ENCODE measurements around the gene STRADA. TPM values are rescaled to one million over a fixed set of nuclear protein-coding genes. Genes with fewer than 3 reads are reported as not detected.
A peak's percentile ranks its signal among the peaks of the same experiment; 100 is the strongest.

The STRADA gene
- total RNA-seq, 2 experiments from 2014 or later, result 46.0 to 49.9 TPM

DNA sequence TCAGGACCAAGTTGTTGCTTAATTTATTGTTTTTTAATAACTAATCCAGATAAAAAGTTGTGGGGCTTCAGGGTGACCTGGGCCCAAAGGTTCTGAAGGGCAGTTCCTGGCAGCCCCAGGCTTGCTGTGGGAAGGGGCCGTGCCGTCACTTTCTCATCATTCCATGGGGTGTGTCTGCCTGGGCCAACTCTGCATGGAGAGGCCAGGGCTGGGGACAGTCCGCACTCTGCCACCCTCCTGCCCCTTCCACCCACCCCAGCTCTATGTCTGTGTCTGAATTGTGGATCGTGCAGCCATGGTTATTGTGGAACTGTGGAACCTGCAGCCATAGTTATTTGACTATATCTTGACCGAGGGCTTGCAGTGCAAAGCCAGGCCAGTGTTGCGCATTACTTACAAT lies 45.7 kb downstream of the STRADA start:
- CTCF ChIA-PET, result interaction anchor here (1.1 to 6.9 kb wide), 3 partner anchors 13 to 138 kb away, joined by 3 to 85 read pairs (median 6); no protein-coding TSS in a partner anchor
- Mint-ChIP-seq H3K27ac (peak overlapping the region; percentile 98), H3K9me3 (ENCODE audit: insufficient read depth) (no peaks in the 10 kb centered on the region), H3K4me3 (peak overlapping the region; percentile 96), H3K36me3 (ENCODE audit: low read depth) (peaks cover 62% of the 10 kb centered on the region), H3K4me1 (ENCODE audit: low read depth) (peaks cover 44% of the 10 kb centered on the region), H3K27me3 (ENCODE audit: low read depth) (no peaks in the 10 kb centered on the region)
- DNase-seq, result no peak
- ATAC-seq, result no peak
- POLR2A ChIA-PET, result interaction anchor here (0.5 to 7.7 kb wide), 10 partner anchors 7 to 144 kb away, joined by 3 to 150 read pairs (median 8); partner anchors contain the start of genes CCDC47, DDX42 and STRADA

DNA sequence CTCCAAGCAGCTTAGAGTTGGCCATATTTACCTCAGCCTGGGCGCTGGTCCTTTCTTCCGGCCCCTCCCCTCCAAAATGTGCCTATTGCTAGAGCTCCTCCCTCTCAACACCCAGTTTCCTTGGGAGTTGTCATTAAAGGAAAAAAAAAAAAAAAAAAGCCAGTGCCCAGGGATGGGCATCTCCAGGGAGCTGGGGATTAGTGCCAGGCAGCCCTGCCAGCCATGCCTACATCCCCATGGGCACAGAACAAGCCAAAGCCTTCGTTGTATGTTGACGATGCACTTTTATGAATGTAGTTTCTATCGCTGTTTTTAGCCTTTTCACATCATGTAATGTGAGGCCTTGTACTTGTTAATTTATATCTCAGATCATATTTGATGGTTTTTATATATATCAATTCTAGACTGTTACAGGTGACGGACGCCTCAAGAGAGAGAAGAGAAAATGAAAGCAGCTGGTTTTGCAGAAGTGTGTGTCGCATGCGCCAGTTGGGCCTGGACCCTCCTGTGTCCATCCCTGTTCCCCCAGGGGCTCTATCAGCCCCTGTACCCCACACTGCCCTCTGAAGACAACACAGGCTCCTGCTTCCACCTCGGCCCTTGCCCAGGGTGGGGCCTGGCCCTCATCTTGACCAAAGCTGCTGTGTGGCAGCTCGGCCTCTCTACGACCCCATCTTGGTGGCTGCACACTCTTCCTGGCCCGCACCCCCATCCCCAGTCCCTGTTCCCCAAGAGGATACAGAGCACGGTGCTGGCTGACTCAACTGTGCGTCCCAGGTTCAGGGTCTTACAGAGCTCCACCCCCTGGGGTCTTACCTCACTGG lies 46.4 kb downstream of the STRADA start:
- DNase-seq (no peak), ATAC-seq (no peak)
- Mint-ChIP-seq H3K4me3 (peak overlapping the region; percentile 31), H3K27me3 (ENCODE audit: low read depth) (no peaks in the 10 kb centered on the region), H3K27ac (peak overlapping the region; percentile 77), H3K36me3 (ENCODE audit: low read depth) (peaks cover 62% of the 10 kb centered on the region), H3K9me3 (ENCODE audit: insufficient read depth) (no peaks in the 10 kb centered on the region), H3K4me1 (ENCODE audit: low read depth) (peaks cover 44% of the 10 kb centered on the region)
- POLR2A ChIA-PET, result interaction anchor here (0.6 to 7.7 kb wide), 13 partner anchors 8 to 148 kb away, joined by 3 to 150 read pairs (median 5); partner anchors contain the start of genes CCDC47, DDX42, MAP3K3 and STRADA
- CTCF ChIA-PET, result interaction anchor here (1.1 to 6.9 kb wide), 3 partner anchors 10 to 83 kb away, joined by 3 to 85 read pairs (median 3); no protein-coding TSS in a partner anchor

DNA sequence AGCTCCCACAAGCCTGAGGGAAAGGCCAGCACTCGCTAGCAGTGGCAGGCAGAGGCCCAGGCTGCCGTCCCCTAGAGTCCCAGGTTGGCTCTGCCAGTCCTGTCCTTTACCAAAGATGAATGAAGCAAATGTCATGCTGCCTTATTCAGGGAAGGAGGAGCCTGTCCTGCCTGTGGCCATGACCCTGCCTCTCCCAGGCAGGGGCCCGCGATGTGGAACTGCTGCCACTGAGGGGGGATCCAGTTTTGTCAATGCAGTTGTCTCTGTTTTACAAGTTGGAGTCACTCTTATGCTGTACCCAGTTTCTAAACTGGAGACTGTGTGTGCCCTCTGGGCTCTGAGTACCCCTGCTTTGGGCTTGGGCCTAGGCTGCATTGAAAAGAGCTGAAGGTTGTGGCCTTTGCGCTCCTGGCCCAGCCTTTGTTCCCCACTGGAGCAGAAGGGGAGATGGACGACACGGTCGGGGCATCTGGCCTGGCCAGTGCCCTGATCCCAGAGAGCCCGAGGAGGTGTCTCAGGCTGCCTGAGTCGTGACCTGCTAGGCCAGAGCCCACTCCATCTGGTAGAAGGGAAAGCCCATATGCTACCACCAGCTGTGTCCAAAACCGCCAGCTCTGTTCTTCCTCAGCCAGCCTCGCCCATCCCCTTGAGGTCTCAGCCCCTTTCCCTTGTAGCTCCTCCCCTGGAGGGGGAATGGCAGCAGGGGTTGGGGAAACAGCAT lies 47.2 kb downstream of the STRADA start:
- peaks cover 44% of the 10 kb centered on the region for H3K4me1 Mint-ChIP-seq (ENCODE audit: low read depth)
- H3K36me3 Mint-ChIP-seq (ENCODE audit: low read depth), result peaks cover 62% of the 10 kb centered on the region

DNA sequence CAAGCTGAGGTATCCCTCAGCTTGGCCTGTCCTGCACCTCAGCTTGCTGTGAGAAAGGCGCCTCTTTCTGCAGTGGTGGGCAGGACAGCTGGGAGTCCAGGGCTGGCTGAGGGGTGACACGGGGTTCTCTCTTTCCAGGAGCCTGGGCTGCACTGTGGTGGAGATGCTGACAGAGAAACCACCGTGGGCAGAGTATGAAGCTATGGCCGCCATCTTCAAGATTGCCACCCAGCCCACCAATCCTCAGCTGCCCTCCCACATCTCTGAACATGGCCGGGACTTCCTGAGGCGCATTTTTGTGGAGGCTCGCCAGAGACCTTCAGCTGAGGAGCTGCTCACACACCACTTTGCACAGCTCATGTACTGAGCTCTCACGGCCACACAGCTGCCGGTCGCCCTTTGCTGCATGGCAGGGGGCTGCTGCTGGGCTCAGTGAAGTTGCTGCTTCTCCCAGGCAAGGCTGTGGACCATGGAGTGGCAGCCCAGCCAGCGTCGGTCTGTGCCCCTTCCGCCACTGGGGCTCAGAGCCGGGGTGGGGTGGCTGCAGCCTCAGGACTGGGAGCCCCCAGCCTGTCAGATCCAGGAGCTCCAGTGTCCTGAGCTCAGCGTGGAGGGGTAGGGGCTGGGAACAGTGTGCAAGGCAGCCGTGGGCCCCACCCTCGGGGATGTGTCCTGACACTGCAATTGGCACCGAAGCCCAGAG lies 48.0 kb downstream of the STRADA start:
- no peaks in the 10 kb centered on the region for H3K27me3 Mint-ChIP-seq (ENCODE audit: low read depth)
- DNase-seq, result no peak
- H3K4me1 Mint-ChIP-seq (ENCODE audit: low read depth), result peaks cover 44% of the 10 kb centered on the region
- CTCF ChIA-PET, result interaction anchor here (0.5 to 6.9 kb wide), 4 partner anchors 9 to 155 kb away, joined by 3 to 85 read pairs (median 3); no protein-coding TSS in a partner anchor
- H3K9me3 Mint-ChIP-seq (ENCODE audit: insufficient read depth), result no peaks in the 10 kb centered on the region
- ATAC-seq, result no peak
- H3K27ac Mint-ChIP-seq, result peak overlapping the region; percentile 70
- no peak overlapping the region for H3K4me3 Mint-ChIP-seq
- peaks cover 59% of the 10 kb centered on the region for H3K36me3 Mint-ChIP-seq (ENCODE audit: low read depth)
- POLR2A ChIA-PET, result interaction anchor here (1.0 to 7.7 kb wide), 12 partner anchors 9 to 145 kb away, joined by 3 to 150 read pairs (median 4); partner anchors contain the start of genes DDX42, MAP3K3 and STRADA

More for the DNA sequence above, 47.2 kb downstream of the STRADA start:
- Mint-ChIP-seq H3K27me3 (ENCODE audit: low read depth) (no peaks in the 10 kb centered on the region), H3K27ac (peak overlapping the region; percentile 77), H3K9me3 (ENCODE audit: insufficient read depth) (no peaks in the 10 kb centered on the region), H3K4me3 (no peak overlapping the region)
- no peak for DNase-seq
- POLR2A ChIA-PET, result interaction anchor here (0.6 to 7.7 kb wide), 14 partner anchors 9 to 149 kb away, joined by 3 to 150 read pairs (median 4); partner anchors contain the start of genes DDX42, MAP3K3 and STRADA
- CTCF ChIA-PET, result interaction anchor here (1.3 to 6.9 kb wide), 2 partner anchors 10 to 14 kb away, joined by 3 to 85 read pairs; no protein-coding TSS in a partner anchor
- no peak for ATAC-seq

DNA sequence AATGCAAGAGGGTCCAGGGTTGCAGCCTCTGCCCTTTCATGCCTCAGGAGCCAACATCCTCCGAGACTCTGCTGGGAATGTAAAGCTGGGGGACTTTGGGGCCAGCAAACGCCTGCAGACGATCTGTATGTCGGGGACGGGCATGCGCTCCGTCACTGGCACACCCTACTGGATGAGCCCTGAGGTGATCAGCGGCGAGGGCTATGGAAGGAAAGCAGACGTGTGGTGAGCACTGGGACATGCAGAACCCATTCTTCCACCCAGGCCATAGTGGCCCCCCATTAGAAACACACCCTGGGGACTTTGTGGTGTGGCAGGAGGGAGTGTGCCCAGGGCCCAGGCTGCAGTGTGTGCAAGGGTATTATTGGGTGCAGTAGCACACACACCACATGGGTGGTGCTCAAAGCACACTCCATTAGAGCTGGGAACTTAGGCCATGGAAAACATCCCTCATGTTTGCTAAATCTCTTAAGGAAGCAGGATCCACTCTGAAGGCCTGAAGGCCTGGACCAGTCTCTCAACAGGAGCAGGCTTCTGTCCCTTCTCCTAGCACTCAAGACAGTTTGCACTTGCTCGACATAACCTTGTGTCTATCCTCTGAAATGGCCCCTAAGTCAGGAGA lies 49.3 kb downstream of the STRADA start:
- Mint-ChIP-seq H3K27me3 (ENCODE audit: low read depth) (no peaks in the 10 kb centered on the region), H3K9me3 (ENCODE audit: insufficient read depth) (no peaks in the 10 kb centered on the region), H3K4me3 (no peak overlapping the region), H3K36me3 (ENCODE audit: low read depth) (peaks cover 46% of the 10 kb centered on the region), H3K4me1 (ENCODE audit: low read depth) (peaks cover 40% of the 10 kb centered on the region), H3K27ac (peak overlapping the region; percentile 15)
- DNase-seq (no peak), ATAC-seq (no peak)
- ChIA-PET POLR2A (interaction anchor here (1.1 to 7.7 kb wide), 3 partner anchors 18 to 146 kb away, joined by 3 to 150 read pairs (median 3); no protein-coding TSS in a partner anchor), CTCF (interaction anchor here (1.0 to 6.9 kb wide), 2 partner anchors 16 to 138 kb away, joined by 4 to 85 read pairs; no protein-coding TSS in a partner anchor)

DNA sequence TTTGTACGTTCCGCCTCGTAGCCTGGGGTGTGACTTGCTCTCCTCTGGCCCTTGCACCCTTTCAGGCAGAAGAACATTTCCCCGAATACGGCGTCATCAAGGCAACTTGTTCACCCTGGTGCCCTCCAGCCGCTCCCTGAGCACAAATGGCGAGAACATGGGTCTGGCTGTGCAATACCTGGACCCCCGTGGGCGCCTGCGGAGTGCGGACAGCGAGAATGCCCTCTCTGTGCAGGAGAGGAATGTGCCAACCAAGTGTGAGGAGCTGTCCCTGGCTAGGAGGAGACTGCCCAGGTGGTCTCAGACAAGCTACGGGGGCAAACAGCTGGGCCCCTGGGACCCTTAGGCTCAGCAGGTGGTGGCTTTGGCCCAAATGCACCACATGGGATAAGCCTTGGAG lies 52.1 kb downstream of the STRADA start:
- ATAC-seq, result no peak
- Mint-ChIP-seq H3K36me3 (ENCODE audit: low read depth) (peaks cover 24% of the 10 kb centered on the region), H3K27me3 (ENCODE audit: low read depth) (no peaks in the 10 kb centered on the region), H3K9me3 (ENCODE audit: insufficient read depth) (no peaks in the 10 kb centered on the region), H3K27ac (no peak overlapping the region), H3K4me3 (no peak overlapping the region), H3K4me1 (ENCODE audit: low read depth) (peaks cover 13% of the 10 kb centered on the region)
- ChIA-PET CTCF (interaction anchor here (1.2 kb wide), 1 partner anchor 264 kb away, joined by 3 read pairs; no protein-coding TSS in a partner anchor), POLR2A (interaction anchor here (0.7 to 1.4 kb wide), 2 partner anchors 21 to 27 kb away, joined by 3 to 4 read pairs; no protein-coding TSS in a partner anchor)
- no peak for DNase-seq

DNA sequence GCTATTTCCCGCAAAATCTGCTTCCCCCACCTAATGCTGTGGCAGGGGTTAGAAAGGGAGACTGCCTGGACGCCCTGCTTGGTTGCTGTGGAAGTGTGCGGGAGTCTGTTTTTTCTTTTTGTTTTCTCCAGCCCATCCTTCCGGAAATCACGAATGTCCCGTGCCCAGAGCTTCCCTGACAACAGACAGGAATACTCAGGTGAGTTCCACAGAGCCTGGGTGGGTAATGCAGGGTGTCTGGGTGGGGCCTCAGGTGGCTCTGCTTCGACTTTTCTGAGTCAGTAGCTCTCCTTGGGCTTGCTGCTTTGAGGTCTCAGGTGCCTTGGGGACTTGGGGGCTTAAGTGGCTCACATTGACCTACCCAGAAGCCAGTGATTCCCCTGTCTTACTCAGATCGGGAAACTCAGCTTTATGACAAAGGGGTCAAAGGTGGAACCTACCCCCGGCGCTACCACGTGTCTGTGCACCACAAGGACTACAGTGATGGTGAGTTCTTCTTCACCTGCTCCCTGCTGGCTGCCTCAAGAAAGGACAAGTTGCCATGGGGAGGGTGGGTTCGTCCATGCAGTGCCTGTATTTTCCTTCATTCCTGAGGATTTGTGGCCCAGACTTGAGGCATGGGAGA lies 53.1 kb downstream of the STRADA start:
- POLR2A ChIA-PET, result interaction anchor here (0.9 kb wide), 1 partner anchor 53 kb away, joined by 4 read pairs; no protein-coding TSS in a partner anchor
- no peak overlapping the region for H3K27ac Mint-ChIP-seq
- no peak for ATAC-seq

DNA sequence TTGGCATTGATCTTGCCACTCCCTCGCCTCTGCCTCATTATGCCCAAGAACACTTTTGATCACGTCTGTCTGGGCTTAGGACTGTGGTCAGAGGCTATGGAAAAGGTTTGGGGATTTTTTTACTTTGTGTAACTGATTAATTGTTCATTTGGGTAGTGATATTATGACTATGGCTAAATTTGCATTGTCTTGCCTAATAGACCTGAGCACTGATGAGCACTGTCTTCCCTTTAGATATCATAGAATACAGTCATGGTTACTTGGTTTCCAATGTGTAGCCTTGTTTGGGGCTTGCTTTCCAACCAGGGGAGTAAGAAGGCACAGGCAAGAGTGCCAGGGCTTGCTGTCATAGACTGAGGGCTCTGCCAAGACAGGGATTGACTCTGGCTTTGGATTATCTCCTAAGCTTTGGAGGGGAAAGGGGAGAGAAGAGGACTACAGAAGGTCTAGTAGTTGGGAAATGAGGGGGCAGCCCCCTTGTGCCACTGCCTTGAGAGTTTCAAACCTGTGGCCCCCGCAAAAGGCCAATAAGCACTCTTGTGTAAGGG lies 55.4 kb downstream of the STRADA start:
- no peak overlapping the region for H3K4me3 Mint-ChIP-seq
- H3K9me3 Mint-ChIP-seq (ENCODE audit: insufficient read depth), result no peaks in the 10 kb centered on the region
- DNase-seq (no peak), ATAC-seq (no peak)
- H3K27ac Mint-ChIP-seq, result no peak overlapping the region
- CTCF ChIA-PET, result interaction anchor here (0.9 to 1.2 kb wide), 2 partner anchors 11 to 260 kb away, joined by 3 read pairs; no protein-coding TSS in a partner anchor
- POLR2A ChIA-PET, result interaction anchor here (1.4 kb wide), 1 partner anchor 10 kb away, joined by 6 read pairs; no protein-coding TSS in a partner anchor
- H3K4me1 Mint-ChIP-seq (ENCODE audit: low read depth), result no peaks in the 10 kb centered on the region
- H3K27me3 Mint-ChIP-seq (ENCODE audit: low read depth), result no peaks in the 10 kb centered on the region
- peaks cover 19% of the 10 kb centered on the region for H3K36me3 Mint-ChIP-seq (ENCODE audit: low read depth)

More for the DNA sequence above, 53.1 kb downstream of the STRADA start:
- Mint-ChIP-seq H3K9me3 (ENCODE audit: insufficient read depth) (no peaks in the 10 kb centered on the region), H3K4me3 (no peak overlapping the region), H3K27me3 (ENCODE audit: low read depth) (no peaks in the 10 kb centered on the region), H3K36me3 (ENCODE audit: low read depth) (peaks cover 22% of the 10 kb centered on the region), H3K4me1 (ENCODE audit: low read depth) (peaks cover 5% of the 10 kb centered on the region)
- no peak for DNase-seq
- CTCF ChIA-PET, result interaction anchor here (1.5 to 1.6 kb wide), 2 partner anchors 22 to 160 kb away, joined by 4 read pairs; no protein-coding TSS in a partner anchor

DNA sequence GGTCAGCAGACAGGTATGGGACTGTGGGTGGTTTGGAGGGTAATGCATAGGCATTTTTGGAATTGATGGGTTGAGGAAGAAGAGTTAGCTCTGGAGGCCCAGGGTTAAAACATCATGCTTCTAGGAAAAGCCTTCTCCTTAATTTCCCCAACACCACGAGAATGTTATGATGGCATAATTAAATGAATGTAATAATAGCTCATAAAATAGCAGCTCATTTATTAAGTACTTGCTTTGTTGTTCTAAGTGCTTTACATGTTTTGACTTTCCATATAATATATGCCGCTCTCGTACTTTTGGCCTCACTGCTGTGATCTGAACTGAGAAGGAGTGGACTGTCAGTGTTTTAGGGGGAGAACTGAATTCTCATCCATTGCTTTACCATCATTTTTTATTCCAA lies 56.0 kb downstream of the STRADA start:
- POLR2A ChIA-PET, result interaction anchor here (0.5 kb wide), 1 partner anchor 70 kb away, joined by 3 read pairs; no protein-coding TSS in a partner anchor
- DNase-seq, result no peak
- H3K36me3 Mint-ChIP-seq (ENCODE audit: low read depth), result peaks cover 19% of the 10 kb centered on the region
- no peak overlapping the region for H3K27ac Mint-ChIP-seq
- no peaks in the 10 kb centered on the region for H3K4me1 Mint-ChIP-seq (ENCODE audit: low read depth)
- no peaks in the 10 kb centered on the region for H3K27me3 Mint-ChIP-seq (ENCODE audit: low read depth)
- H3K9me3 Mint-ChIP-seq (ENCODE audit: insufficient read depth), result no peaks in the 10 kb centered on the region
- no peak for ATAC-seq
- CTCF ChIA-PET, result interaction anchor here (1.3 to 1.8 kb wide), 2 partner anchors 9 to 13 kb away, joined by 3 to 5 read pairs; no protein-coding TSS in a partner anchor
- no peak overlapping the region for H3K4me3 Mint-ChIP-seq

DNA sequence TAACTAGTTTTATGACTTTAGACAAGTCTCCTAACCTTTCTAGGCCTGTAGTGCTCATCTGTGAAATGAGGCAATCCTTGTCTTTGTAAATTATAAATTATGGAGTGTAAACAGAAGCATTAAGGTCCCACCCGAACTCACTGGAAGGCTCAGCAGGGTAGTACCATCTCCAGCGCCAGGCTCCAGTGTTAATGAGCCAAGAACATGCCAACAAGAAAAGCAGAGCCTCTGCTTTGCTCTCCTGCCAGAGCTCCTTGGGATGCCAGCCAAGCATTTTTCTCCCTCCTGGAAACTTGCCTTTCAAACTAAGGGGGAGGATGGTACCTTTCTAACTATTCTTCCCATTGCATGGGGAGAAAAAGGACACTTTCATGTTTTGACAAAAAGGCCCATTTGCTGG lies 56.6 kb downstream of the STRADA start:
- ATAC-seq (no peak), DNase-seq (no peak)
- ChIA-PET POLR2A (interaction anchor here (0.5 kb wide), 1 partner anchor 70 kb away, joined by 3 read pairs; no protein-coding TSS in a partner anchor), CTCF (interaction anchor here (1.3 to 1.8 kb wide), 2 partner anchors 9 to 13 kb away, joined by 3 to 5 read pairs; no protein-coding TSS in a partner anchor)
- Mint-ChIP-seq H3K4me1 (ENCODE audit: low read depth) (no peaks in the 10 kb centered on the region), H3K27me3 (ENCODE audit: low read depth) (no peaks in the 10 kb centered on the region), H3K36me3 (ENCODE audit: low read depth) (peaks cover 19% of the 10 kb centered on the region), H3K27ac (no peak overlapping the region), H3K9me3 (ENCODE audit: insufficient read depth) (no peaks in the 10 kb centered on the region), H3K4me3 (no peak overlapping the region)

Measured in activated CD8-positive, alpha-beta T cell treated with anti-CD3 and anti-CD28 coated beads, Interleukin-2, amount 10 ng/mL, durations not matched to agents 7 days and 5 days (primary cell).